ENCODE measurements around the gene RASSF7.

Gene RASSF7

DNA sequence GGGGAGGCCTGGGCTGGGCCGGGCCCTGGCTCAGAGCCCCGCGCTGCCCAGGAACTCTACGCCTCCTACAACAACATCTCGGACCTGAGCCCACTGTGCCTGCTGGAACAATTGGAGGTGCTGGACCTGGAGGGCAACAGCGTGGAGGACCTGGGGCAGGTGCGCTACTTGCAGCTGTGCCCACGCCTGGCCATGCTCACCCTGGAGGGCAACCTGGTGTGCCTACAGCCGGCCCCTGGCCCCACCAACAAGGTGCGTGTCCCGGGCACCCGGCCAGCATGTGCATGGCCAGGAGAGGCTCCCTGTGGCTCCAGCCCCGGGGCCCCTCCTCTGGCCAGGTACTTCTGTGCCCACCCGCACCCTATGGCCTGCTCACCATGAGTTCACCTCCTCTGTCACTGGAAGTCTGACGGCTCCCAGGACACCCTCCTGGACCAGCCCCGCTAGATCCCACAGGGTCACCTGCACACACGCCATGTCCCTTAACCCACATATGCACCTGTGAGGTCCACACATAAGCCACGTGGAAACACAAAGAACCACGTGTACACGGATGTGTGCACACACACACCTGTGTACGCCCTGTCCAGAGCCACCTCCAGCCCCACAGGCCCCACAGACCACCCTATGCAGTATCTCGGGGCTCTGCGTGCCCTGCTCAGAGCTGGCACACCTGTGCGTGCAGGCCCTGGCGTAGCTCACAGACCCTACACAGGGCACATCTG lies 10.6 kb upstream of the RASSF7 start:
- TF ChIP-seq CTCF (IDR thresholded peaks at IDR 0.05; ENCODE audit: extremely low read depth, missing control alignments), result no peak
- DNase-seq (ENCODE audit: low spot score), result no peak

- no peak for TF ChIP-seq CTCF (IDR thresholded peaks at IDR 0.05; ENCODE audit: extremely low read depth, missing control alignments)
- no peak for DNase-seq (ENCODE audit: low spot score)
Measured at GRCh38 chr11:550746-551085, 10.1 kb upstream of the RASSF7 start.

GRCh38 chr11:551131-551530 lies 9.6 kb upstream of the RASSF7 start:
- DNase-seq (ENCODE audit: low spot score), result no peak
- no peak for TF ChIP-seq CTCF (IDR thresholded peaks at IDR 0.05; ENCODE audit: extremely low read depth, missing control alignments)

DNA sequence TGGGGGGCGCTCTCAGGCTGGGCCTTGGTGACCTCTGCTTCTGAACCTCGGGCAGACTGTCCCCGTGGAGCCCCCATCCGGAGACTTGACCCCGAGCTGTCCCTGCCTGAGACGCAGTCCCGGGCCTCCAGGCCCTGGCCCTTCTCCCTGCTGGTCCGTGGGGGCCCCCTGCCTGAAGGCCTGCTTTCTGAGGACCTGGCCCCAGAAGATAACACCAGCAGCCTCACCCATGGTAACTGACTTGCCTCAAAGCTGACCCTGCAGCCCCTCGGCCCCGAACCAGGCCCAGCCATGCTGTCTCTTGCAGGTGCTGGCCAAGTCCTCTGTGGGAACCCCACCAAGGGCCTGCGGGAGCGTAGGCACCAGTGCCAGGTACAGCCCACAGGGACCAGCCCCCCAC lies 9.2 kb upstream of the RASSF7 start:
- no peak for DNase-seq (ENCODE audit: low spot score)
- TF ChIP-seq CTCF (IDR thresholded peaks at IDR 0.05; ENCODE audit: extremely low read depth, missing control alignments), result no peak

DNA sequence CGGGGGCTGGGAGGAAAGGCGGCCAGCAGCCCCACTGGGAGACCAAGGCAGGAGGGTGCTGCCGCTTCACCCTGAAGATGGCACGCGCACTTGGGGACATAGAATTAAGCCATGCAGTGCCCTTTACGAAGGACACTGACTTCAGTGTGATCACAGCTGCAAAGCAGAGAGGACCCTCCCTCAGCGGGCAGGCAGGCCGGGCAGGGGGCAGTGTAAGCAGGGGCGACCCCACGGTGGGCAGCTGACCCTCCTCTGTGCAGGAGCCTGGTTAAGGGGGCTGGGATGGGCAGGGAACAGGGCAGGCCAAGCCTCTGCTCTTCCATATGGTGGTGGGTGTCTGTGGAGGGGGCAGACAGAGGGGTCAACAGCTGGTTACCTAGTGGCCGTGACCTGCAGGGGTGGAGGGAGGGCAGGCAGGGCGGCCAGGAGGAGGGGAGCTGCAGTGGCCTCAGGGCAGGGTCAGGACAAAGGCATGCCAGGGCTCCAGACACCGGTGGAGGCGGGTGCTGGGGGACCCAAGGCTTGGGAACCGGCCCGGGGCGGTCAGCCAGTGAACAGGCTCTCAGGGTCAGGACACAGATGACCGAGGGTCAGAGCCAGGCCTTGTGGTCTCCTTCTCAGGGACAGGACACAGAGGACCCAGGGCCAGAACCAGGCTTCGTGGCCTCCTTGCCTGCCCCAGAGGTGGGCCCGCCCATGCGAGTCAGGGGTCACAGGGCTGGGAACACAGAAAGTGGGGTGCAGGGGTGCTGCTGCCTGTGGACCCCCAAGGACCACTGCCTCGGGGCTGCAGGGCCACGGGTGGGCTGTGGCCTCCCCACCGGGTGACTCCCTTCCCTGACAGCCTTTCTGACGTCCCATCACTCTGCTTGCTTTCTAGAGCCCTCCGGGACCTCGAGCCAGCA lies 7.4 kb upstream of the RASSF7 start:
- no peak for TF ChIP-seq CTCF (IDR thresholded peaks at IDR 0.05; ENCODE audit: extremely low read depth, missing control alignments)
- no peak for DNase-seq (ENCODE audit: low spot score)

DNA sequence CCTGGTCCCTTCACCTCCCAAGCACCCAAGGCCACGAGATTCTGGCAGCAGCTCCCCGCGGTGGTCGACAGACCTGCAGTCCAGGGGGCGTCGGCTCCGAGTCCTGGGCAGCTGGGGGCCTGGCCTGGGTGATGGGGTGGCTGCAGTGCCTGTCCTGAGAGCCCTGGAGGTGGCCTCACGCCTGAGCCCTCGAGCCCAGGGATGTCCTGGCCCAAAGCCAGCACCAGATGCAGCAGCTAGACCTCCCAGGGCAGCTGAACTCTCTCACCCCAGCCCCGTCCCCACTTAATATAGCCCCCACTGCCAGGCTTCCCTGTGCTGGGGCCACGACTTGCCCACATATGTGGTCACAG lies 6.8 kb upstream of the RASSF7 start:
- no peak for TF ChIP-seq CTCF (IDR thresholded peaks at IDR 0.05; ENCODE audit: extremely low read depth, missing control alignments)

GRCh38 chr11:554428-555226 lies 6.1 kb upstream of the RASSF7 start:
- peak; percentile 94 for DNase-seq (ENCODE audit: low spot score)

More for the DNA sequence above, 6.8 kb upstream of the RASSF7 start:
- no peak for DNase-seq (ENCODE audit: low spot score)

More at GRCh38 chr11:554428-555226, 6.1 kb upstream of the RASSF7 start:
- peak; percentile 88 for TF ChIP-seq CTCF (IDR thresholded peaks at IDR 0.05; ENCODE audit: extremely low read depth, missing control alignments)

Data from GM20000 (cell line).